Muscle layer of colon (tissue), 2 donors: ENCODE results near the gene IL6R.

ENCODE experiments used
- H3K27ac ChIP-seq: one replicate; pipeline ENCODE4 v1.7.0; 2013; ENCODE audit warnings: low read depth, mild to moderate bottlenecking, low read length, moderate library complexity
- H3K27me3 ChIP-seq, 2 donors: one replicate each; pipeline ENCODE4 v1.7.0; 2013; ENCODE audit warnings: low read length in 2 of 2, mild to moderate bottlenecking in 2 of 2; ENCODE audit not compliant: insufficient read depth in 2 of 2, control insufficient read depth in 1 of 2
- H3K36me3 ChIP-seq: one replicate; pipeline ENCODE4 v1.7.0; 2013; ENCODE audit warnings: mild to moderate bottlenecking, low read length; ENCODE audit not compliant: insufficient read depth
- H3K4me1 ChIP-seq: one replicate; pipeline ENCODE4 v1.7.0; 2013; ENCODE audit warnings: mild to moderate bottlenecking, low read length; ENCODE audit not compliant: insufficient read depth
- H3K4me3 ChIP-seq, 2 donors: one replicate each; pipeline ENCODE4 v1.7.0; 2013; ENCODE audit warnings: low read length in 2 of 2, low read depth in 1 of 2, mild to moderate bottlenecking in 1 of 2, moderate library complexity in 1 of 2
- H3K9ac ChIP-seq: one replicate; pipeline ENCODE4 v1.7.0; 2013; ENCODE audit warnings: low read length
- H3K9me3 ChIP-seq: one replicate; pipeline ENCODE4 v1.7.0; 2013; ENCODE audit warnings: mild to moderate bottlenecking, low read length
- donor health status: abdominal sarcoma.
- donor health status: Adenocarcinoma of cecum.

Gene IL6R

GRCh38 chr1:154445040-154445472 lies 39.9 kb downstream of the IL6R start:
- H3K27me3 ChIP-seq, result no peaks in the 10 kb centered on the region

GRCh38 chr1:154446292-154446691 lies 41.1 kb downstream of the IL6R start:
- no peaks in the 10 kb centered on the region for H3K9me3 ChIP-seq
- peak overlapping the region; percentile 61 for H3K27ac ChIP-seq
- peaks cover 32% of the 10 kb centered on the region for H3K36me3 ChIP-seq
- H3K4me3 ChIP-seq, result no peak overlapping the region
- H3K4me1 ChIP-seq, result peaks cover 33% of the 10 kb centered on the region
- H3K9ac ChIP-seq, result no peak overlapping the region
- no peaks in the 10 kb centered on the region for H3K27me3 ChIP-seq

More at GRCh38 chr1:154445040-154445472, 39.9 kb downstream of the IL6R start:
- Histone ChIP-seq H3K9me3 (no peaks in the 10 kb centered on the region), H3K36me3 (peaks cover 32% of the 10 kb centered on the region), H3K4me3 (no peak overlapping the region), H3K4me1 (peaks cover 39% of the 10 kb centered on the region), H3K27ac (no peak overlapping the region), H3K9ac (no peak overlapping the region)

- H3K36me3 ChIP-seq, result peaks cover 36% of the 10 kb centered on the region
- peaks cover 28% of the 10 kb centered on the region for H3K4me1 ChIP-seq
- no peak overlapping the region for H3K27ac ChIP-seq
- H3K9me3 ChIP-seq, result no peaks in the 10 kb centered on the region
- H3K4me3 ChIP-seq, result no peak overlapping the region
- no peaks in the 10 kb centered on the region for H3K27me3 ChIP-seq
- H3K9ac ChIP-seq, result no peak overlapping the region
Measured at GRCh38 chr1:154446789-154447188, 41.6 kb downstream of the IL6R start.

GRCh38 chr1:154448331-154448811 lies 43.2 kb downstream of the IL6R start:
- peaks cover 46% of the 10 kb centered on the region for H3K36me3 ChIP-seq
- no peaks in the 10 kb centered on the region for H3K27me3 ChIP-seq
- H3K4me3 ChIP-seq, result no peak overlapping the region
- H3K9me3 ChIP-seq, result no peaks in the 10 kb centered on the region
- peaks cover 12% of the 10 kb centered on the region for H3K4me1 ChIP-seq
- H3K9ac ChIP-seq, result no peak overlapping the region
- H3K27ac ChIP-seq, result no peak overlapping the region

GRCh38 chr1:154453161-154453560 lies 48.0 kb downstream of the IL6R start:
- Histone ChIP-seq H3K36me3 (peaks cover 68% of the 10 kb centered on the region), H3K9ac (no peak overlapping the region), H3K27me3 (no peaks in the 10 kb centered on the region), H3K4me1 (no peaks in the 10 kb centered on the region), H3K9me3 (no peaks in the 10 kb centered on the region), H3K4me3 (no peak overlapping the region), H3K27ac (no peak overlapping the region)

GRCh38 chr1:154453574-154454352 lies 48.6 kb downstream of the IL6R start:
- Histone ChIP-seq H3K36me3 (peaks cover 64% of the 10 kb centered on the region), H3K4me1 (no peaks in the 10 kb centered on the region), H3K27ac (no peak overlapping the region), H3K4me3 (no peak overlapping the region), H3K9me3 (no peaks in the 10 kb centered on the region), H3K9ac (no peak overlapping the region), H3K27me3 (no peaks in the 10 kb centered on the region)

GRCh38 chr1:154454386-154455120 lies 49.4 kb downstream of the IL6R start:
- Histone ChIP-seq H3K4me1 (no peaks in the 10 kb centered on the region), H3K4me3 (no peak overlapping the region), H3K36me3 (peaks cover 68% of the 10 kb centered on the region), H3K9ac (no peak overlapping the region), H3K9me3 (no peaks in the 10 kb centered on the region), H3K27me3 (no peaks in the 10 kb centered on the region), H3K27ac (no peak overlapping the region)

- Histone ChIP-seq H3K4me1 (no peaks in the 10 kb centered on the region), H3K27ac (no peak overlapping the region), H3K36me3 (peaks cover 60% of the 10 kb centered on the region)
Measured at GRCh38 chr1:154456631-154457030, 51.5 kb downstream of the IL6R start.

GRCh38 chr1:154459080-154459479 lies 53.9 kb downstream of the IL6R start:
- Histone ChIP-seq H3K27ac (no peak overlapping the region), H3K4me3 (no peak overlapping the region), H3K9ac (no peak overlapping the region), H3K36me3 (peaks cover 49% of the 10 kb centered on the region), H3K27me3 (no peaks in the 10 kb centered on the region), H3K4me1 (peaks cover 5% of the 10 kb centered on the region), H3K9me3 (no peaks in the 10 kb centered on the region)

More at GRCh38 chr1:154456631-154457030, 51.5 kb downstream of the IL6R start:
- no peaks in the 10 kb centered on the region for H3K9me3 ChIP-seq
- no peaks in the 10 kb centered on the region for H3K27me3 ChIP-seq
- no peak overlapping the region for H3K4me3 ChIP-seq
- H3K9ac ChIP-seq, result no peak overlapping the region

GRCh38 chr1:154460695-154461260 lies 55.6 kb downstream of the IL6R start:
- no peak overlapping the region for H3K27ac ChIP-seq
- peaks cover 52% of the 10 kb centered on the region for H3K36me3 ChIP-seq
- H3K9ac ChIP-seq, result no peak overlapping the region
- no peak overlapping the region for H3K4me3 ChIP-seq
- H3K9me3 ChIP-seq, result no peaks in the 10 kb centered on the region
- no peaks in the 10 kb centered on the region for H3K27me3 ChIP-seq
- peaks cover 5% of the 10 kb centered on the region for H3K4me1 ChIP-seq

GRCh38 chr1:154463512-154463990 lies 58.4 kb downstream of the IL6R start:
- Histone ChIP-seq H3K4me1 (peaks cover 8% of the 10 kb centered on the region), H3K36me3 (peaks cover 52% of the 10 kb centered on the region), H3K9ac (no peak overlapping the region), H3K9me3 (no peaks in the 10 kb centered on the region), H3K4me3 (no peak overlapping the region), H3K27ac (peak overlapping the region; percentile 32), H3K27me3 (no peaks in the 10 kb centered on the region)
